DMS79 (cell line): ENCODE results near the gene BNIP3.
"Not testable (repeated sequence)": the region's sequence is repeated elsewhere in the genome, so short reads cannot be mapped to it uniquely, and the experiment has no call there.

Source experiments
- DNase-seq: peaks from one replicate; lab custom pipeline; 2025; lab: John Stamatoyannopoulos, UW

The BNIP3 gene

DNA sequence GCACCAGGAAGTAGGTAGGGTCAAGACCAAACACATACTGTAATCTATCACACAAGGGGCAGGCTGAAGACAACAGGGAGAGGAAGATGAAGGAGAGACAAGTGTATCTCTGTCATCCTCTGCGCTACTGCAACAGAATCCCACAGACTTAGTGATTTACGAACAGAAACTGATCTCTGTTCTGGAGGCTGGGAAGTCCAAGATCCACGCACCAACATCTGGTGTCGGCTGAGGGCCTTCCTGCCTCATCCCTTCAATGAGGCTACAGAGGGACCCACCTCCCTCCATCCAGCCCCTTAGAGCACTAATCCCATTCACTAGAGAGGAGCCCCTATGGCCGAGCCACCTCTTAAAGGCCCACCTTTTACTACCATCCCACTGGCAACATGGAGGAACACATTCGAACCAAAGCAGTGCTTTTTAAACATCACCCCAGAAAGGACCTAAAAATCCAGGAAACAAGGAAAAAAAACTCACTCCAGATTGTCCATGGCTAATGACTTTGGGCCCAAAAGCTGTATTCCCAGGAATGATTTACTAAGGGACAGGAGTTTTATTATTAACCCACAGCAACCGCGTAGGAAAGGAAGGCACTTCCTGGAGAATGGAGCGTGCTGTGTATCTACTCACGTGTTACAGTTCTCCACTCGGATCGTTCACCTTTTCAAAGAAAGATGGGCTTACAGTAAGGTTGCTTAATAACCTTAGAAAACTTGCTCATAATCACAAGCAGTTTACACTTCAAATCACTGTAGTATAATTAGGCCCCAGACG lies 4.2 kb downstream of the BNIP3 start:
- no peak for DNase-seq

- DNase-seq = no peak
Measured at GRCh38 chr10:131975796-131976195, 5.9 kb downstream of the BNIP3 start.

DNA sequence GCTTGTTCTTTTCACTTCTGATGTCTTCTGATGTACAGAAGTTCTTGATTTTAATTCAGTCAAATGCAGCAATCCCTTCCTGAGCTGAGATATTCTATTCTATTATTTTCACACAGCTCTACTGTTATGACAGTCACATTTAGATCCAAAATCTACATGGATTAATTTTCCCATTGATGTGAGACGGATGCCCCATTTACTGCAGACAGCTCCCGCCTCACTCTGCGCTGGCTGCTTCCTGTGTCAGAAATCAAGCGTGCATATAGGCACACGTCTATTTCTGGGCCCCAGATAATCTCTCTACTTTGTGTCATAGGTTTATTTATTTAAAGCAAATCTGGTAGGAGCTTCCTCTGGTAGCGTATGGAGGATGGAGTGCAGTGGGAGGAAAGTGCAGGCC lies 6.7 kb downstream of the BNIP3 start:
- DNase-seq = no peak

DNA sequence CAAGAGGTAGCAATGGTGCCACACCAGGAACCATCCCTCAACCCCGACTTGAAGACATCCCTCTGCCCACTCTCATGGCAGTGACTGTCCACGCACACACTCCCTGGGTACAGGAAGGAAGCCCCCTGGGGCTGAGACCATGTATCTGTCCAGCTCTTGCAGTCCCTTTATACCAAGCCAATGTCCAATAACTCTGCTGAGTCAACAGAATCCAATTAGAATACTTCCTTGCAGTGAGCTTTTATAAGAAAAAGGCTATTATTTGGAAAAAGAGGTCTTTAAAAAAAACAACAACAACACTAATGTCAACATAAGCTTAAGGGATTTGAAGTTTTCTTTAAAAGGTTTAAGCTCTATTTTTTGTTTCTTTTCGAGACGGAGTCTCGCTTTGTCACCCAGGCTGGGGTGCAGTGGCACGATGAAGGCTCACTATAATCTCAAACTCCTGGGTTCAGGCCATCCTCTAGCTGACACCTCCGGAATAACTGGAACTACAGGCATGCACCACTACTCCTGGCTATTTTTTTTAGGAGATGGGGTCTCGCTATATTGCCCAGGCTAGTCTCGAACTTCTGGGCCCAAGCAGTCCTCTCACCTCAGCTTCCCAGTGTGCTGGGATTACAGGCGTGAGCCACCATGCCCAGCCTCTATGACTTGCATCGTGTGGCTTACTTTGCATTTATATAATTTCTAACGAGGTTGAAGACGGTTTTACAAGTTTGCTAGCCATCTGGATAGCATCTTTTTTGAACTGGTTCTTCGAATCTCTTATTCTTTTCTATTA lies 7.5 kb downstream of the BNIP3 start:
- DNase-seq = no peak

- no peak for DNase-seq
Measured at GRCh38 chr10:131973160-131973951, 8.4 kb downstream of the BNIP3 start.

- DNase-seq = no peak
Measured at GRCh38 chr10:131972474-131973071, 9.2 kb downstream of the BNIP3 start.

DNA sequence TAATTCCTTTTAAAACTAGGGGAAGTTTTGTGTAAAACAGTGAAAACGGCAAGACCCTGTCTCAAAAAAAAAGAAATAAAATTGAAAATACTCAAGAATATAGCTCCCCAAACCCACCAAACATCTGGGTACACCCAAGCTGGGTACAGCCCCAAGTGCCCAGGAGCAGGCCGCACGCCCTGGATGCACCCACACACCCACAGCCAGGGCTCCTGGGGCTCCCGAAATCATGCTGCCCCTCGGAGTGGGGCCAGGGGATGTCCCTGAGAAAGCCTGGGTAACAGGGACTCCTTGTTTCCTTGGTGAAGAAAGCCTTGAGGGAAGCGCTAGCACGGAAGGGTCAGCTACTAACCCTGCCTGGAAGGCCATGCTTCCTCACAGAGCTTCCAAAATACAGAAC lies 10.1 kb downstream of the BNIP3 start:
- no peak for DNase-seq

- no peak for DNase-seq
Measured at GRCh38 chr10:131970946-131971345, 10.8 kb downstream of the BNIP3 start.

DNA sequence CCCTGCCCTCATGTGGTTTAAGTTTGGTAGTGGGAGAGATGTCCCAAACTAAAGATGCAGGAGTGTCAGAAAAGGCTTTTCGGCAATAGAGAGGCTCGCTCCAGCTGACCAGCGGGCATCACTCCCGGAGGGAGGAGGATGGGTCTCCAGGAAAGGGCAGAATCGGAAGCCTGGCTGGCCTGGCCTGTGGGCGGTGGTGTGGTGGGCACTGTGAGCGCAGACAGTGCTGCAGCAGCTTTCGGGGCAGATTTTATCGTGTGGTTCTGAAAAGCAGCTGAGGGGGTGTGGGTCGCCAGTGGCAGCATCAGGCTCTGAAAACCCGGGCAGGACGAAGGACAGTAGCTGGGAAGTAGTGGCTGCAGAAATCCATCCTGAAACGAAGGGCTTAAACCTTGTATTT lies 12.8 kb downstream of the BNIP3 start:
- no peak for DNase-seq

DNA sequence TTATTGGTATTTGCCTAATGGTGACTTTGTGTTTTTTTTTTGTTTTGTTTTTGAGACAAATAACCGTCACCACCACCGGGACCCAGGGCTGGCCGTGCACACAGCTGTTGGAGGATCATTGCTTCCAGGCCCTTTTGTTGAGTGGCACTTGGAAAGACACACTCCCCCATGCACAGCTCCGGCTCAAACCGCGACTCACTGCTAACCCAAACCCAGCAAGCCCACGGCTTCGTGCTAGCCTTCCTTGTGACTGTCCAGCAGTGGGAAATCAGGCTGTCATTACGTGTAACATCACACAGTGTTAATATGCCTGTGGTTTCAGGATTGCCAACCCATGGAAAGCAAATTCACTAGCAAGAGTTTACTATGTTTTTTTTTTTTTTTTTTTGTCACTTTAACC lies 17.4 kb downstream of the BNIP3 start:
- no peak for DNase-seq

DNA sequence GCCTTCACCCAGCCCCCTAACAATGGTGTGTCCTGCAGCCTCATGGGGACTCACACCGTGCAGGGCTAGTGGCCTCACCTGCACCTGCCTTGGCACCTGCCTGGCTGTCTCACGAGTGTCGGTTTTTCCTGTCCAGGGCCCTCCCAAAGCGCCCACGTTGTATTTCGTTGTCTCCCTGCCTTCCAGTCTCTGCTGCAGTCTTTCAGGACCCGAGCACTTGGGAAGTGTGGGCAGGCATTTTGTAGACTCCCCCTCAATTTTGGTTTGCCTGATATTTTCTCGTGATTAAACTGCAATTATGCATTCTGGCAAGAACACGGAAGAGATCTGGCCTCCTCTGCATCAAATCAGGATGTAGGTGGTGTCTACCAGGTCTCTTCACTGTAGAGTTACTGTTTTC lies 17.9 kb downstream of the BNIP3 start:
- no peak for DNase-seq

GRCh38 chr10:131963350-131963749 lies 18.4 kb downstream of the BNIP3 start:
- DNase-seq = no peak

DNA sequence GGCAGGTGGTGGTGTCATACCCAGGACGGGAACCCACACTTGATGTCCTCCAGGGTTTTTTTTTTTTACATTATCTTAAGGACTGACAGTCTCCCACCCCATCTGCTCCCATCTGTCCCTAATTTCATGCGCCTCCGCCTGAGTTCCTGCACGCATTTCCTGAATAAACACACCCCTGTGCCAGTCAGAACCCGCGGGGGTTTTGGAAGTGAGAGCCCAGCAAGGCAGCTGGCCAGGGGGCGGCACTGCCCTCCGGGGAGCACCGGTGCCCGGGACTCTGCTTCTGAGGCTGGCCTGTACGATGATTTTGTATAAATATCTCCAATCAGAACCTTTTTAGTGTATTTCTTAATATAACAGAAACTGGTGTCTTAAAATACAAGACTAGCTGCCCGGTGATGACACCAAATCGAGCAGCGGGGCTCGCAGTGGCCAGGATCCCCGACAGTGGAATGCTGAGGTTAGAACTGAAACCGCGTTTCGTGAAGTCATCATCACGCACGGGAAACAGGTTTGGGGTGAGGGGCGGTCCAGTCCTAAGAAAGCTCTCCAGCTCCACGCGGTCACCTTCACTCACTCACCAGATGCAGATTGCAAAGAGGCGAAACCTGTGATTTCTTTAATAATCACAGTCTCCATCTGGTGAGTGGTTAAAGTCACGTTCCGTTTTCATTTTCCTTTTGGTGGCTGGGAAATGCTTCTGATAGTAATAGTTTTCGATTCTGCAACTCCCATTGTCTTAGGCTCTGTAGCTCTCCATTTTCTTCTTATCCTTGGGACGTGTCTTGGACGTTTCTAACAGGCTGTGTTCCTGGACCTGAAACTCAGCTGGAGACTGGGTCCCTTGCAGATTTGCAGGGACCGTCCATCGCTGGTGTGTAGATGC lies 19.7 kb downstream of the BNIP3 start:
- no peak for DNase-seq

DNA sequence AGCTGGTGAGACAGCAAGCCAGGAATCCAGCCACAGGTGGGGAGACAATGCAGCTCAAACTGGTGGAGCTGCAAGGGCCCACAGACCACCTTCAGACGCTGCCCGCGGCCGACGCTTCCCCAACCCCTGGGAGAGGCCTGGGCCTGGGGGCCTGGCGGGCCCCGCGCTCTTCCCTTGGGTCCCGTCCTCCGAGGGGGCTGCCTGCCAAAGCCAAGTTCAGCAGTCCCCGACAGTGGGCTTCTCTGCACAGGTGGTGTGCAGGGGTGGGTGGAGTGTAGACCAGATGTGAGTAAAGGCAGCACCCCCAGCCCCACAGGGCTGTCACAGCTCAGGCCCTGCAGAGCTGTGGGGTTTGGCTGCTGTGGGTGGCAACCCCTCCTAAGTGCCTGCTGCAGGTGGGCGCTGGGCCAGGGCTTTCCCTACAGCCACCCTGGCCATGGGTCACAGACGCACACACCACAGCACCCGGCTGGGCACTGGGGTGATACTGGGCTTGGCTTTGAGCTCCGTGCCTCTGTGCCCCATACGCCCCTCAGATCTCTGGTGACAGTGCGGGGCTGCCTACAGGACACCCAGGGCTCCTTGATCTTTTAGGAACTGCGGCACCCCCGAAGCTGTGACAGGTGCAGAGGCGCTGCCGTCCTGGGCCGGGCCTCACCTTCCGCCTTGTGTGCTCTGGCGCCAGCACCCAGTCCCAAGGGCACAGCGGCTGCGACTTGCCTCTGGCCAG lies 20.5 kb downstream of the BNIP3 start:
- DNase-seq = no peak

DNA sequence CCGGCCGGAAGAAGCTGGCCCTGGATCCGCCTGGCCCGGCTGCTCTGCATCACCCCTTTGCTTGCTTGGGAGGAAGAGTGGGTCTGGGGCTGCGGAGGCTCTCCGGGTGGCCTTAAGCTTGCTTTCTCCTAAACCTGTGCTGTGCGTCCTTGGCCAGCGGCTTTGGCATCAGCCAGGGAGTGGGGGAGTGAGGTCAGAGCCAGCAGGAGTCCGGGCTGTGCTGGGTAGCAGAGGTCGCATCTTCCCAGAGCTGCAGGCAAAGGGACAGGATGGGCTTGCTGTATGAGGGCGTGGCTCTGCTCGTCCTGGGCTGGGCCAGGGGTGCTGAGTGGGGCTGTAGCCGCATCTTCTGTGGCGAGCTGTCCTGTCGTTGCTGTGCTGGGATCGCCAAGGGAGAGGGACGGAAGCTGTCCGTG lies 21.1 kb downstream of the BNIP3 start:
- DNase-seq = no peak

- DNase-seq = no peak
Measured at GRCh38 chr10:131959841-131960240, 21.9 kb downstream of the BNIP3 start.

GRCh38 chr10:131955591-131956340 lies 26.0 kb downstream of the BNIP3 start:
- no peak for DNase-seq

- DNase-seq = no peak
Measured at GRCh38 chr10:131954356-131954965, 27.3 kb downstream of the BNIP3 start.

DNA sequence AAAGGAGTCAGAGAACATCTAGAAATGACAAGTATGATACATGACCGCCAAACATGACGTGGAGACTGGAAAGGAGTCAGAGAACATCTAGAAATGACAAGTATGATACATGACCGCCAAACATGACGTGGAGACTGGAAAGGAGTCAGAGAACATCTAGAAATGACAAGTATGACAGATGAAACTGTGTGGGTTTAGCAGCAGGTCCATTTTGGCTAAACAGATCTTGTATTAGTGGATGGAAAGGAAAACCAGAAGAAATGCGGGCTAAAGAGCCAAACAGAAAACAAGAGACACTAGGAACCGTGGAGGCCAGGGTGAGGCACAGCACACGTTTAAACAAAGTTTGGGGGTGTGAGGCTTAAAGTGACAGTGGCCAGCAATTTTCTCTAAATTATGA lies 31.8 kb downstream of the BNIP3 start:
- DNase-seq = not testable (repeated sequence)
